Fibroblast of gingiva (primary cell): Measurements from ENCODE around the gene APPBP2.
A peak's percentile ranks its signal among the peaks of the same experiment; 100 is the strongest.
"Not testable (repeated sequence)": the region's sequence is repeated elsewhere in the genome, so short reads cannot be mapped to it uniquely, and the experiment has no call there.

Experiments
- DNase-seq: peaks from one replicate; pipeline ENCODE4 v3.0.0-alpha.2; 2011; ENCODE audit warnings: low read depth

The APPBP2 gene

GRCh38 chr17:60534010-60534555 is 8.0 kb upstream of the APPBP2 start:
- DNase-seq = peak; percentile 18

DNA sequence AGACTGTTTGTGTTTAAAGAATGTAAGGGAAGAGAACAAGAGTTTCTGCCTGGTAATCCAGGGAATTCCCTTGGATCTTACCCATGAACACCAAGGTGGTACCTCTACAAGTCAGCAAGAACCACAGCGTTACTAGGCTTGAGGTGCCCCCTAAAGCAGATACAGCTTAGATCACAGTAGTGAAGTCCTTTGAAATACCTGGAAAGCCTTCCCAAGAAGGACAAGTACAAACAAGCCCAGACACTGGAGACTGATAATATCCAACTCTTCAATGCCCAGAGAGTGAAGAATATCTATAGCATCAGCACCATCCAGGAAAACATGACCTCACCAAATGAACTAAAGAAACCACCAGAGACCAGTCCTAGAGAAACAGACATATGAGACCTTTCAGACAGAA is 3.8 kb upstream of the APPBP2 start:
- no peak for DNase-seq

DNA sequence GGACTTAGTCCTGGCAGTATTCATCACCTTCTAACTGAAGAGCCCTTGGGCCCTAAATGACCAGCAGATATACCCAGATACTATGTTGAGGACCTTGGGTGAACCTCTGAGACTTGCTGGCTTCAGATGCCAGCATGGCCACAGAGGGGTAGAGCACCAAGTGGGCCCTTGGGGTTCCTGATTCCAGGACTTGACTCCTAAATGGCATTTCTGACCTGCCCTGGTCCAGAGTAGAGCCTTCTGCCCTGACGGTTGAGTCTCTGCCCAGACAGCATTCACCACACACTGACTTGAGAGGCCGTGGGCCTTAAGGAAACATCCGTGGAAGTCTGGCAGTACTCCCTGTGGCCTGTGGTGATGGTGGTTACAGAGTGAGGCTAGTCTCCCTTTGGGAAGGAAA is 2.8 kb upstream of the APPBP2 start:
- DNase-seq = no peak

DNA sequence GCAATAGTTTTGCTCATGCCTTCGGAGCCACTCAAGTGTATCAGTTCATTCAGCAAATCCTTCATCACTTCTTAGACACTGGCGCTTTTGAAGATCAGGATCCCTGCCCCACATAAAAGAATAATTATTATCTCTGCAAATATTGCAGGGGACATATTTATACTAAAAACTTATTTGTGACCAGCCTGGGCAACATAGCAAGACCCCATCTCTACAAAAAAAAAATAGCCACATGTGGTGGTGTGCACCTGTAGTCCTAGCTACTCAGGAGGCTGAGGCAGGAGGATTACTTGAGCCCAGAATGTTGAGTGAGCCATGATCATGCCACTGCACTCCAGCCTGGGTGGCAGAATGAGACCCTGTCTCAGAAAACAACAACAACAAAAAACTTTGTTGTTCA is 1.7 kb upstream of the APPBP2 start:
- no peak for DNase-seq

GRCh38 chr17:60526726-60527125 is 684 bp upstream of the APPBP2 start:
- DNase-seq = peak; percentile 49

- DNase-seq = no peak
These were observed 736 bp downstream of the APPBP2 start for GRCh38 chr17:60525328-60525684.

GRCh38 chr17:60524463-60525327 is 1.3 kb downstream of the APPBP2 start:
- peak; percentile 59 for DNase-seq

GRCh38 chr17:60523822-60524221 is 2.2 kb downstream of the APPBP2 start:
- no peak for DNase-seq

DNA sequence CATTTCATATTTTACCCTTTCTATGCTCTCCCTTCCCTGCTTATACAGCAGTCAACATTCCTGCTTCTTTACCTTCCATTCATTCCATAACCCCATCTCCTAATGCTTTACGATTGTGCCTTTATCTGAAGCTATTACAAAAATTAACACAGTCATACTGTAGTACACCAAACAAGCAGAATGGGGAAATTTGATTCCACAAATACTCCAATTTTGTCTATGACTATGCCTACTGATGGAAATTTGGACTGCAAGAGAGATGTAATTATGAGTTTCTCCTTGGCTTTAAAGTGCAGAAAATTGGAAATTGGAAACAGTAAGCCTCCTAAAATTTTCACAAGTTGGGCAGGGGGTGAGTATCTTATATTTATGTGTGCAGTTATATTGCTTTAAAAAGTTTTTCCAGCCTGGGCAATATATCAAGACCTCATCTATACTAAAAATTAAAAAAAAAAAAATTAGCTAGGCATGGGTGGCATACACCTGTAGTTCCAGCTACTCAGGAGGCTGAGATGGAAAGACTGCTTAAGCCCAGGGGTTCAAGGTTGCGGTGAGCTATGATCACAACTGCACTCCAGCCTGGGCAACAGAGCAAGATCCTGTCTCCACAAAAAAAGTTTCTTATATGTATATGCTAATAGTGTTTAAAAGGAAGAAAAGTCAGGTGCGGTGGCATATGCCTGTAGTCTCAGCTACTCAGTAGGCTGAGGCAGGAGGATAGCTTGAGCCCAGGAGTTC is 3.0 kb downstream of the APPBP2 start:
- no peak for DNase-seq

GRCh38 chr17:60519795-60520194 is 6.2 kb downstream of the APPBP2 start:
- no peak for DNase-seq

DNA sequence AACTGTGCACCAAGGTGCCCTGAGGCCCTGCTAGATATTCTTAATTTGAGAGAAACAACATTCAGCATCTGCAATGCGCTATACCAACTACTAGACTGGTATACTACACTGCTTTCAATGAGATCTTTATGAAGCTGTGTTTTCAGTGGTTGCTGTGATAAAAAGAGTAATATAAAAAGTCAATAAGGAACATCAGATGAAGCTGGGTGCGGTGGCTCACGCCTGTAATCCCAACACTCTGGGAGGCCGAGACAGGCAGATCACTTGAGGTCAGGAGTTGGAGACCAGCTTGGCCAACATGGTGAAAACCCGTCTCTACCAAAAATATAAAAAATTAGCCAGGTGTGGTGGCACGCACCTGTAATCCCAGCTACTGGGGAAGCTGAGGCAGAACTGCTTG is 10.4 kb downstream of the APPBP2 start:
- not testable (repeated sequence) for DNase-seq

DNA sequence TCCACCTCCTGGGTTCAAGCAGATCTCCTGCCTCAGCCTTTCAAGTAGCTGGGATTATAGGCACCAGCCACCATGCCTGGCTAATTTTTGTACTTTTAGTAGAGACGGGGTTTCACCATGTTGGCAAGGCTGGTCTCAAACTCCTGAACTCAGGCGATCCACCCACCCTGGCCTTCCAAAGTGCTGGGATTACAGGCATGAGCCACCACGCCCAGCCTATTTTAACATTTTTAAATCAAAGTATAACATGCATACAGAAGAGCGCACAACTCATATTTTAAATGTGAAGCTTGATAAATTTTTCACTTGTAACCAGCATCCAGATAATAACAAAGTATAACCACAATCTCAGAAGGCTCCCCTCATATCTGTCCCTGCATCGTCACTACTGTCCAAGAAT is 10.8 kb downstream of the APPBP2 start:
- DNase-seq = not testable (repeated sequence)

DNA sequence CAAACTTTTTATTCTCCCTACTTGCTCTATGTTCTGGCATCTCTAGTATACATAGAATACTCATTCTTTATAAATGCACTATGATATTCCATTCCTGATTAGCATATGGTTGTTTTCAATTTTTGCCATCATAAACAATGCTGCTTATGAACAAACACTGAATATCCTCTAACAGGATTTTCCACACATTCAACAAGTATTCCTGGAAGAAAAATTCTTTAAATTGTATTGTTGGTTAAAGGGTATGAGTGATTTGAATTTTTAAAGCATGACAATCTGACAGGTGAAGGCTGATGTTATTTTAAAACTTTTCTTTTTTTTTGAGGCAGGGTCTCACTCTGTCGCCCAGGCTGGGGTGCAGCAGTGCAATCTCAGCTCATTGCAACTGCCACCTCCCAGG is 11.5 kb downstream of the APPBP2 start:
- DNase-seq = no peak

GRCh38 chr17:60514053-60514452 is 12.0 kb downstream of the APPBP2 start:
- no peak for DNase-seq

DNA sequence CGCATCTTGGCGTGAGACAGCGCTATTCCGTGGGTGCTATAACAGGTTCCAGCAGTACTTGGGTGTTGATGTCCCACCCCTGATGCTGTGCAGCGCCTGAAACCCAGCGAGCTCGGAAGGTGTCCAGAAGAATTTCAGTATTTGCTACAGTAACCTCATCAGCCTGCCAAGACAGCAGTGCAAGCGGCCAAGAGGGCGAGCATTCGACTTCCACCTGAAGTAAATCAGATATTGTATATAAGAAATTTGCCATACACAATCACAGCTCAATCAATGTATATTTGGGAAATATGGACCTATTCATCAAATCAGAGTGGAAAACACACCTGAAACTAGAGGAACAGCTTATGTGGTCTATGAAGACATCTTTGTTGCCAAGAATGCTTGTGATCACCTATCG is 13.0 kb downstream of the APPBP2 start:
- no peak for DNase-seq

DNA sequence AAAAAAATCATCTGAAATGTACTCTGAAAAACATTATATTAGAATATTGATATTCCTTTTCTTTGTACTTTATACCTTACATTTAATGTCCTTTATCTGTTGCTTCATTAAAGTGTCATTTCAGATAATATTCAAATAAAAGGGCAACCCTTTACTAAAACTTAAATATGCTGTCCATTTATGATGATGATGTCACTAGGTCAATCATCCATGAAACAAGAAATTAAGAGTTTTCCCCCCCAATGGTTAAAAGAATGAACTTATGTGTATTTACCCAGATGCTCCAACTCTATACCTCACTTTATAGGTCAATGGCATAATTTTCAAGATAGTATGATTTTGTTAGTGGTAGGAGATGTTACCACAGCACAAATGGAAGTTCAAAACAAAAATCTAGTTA is 15.3 kb downstream of the APPBP2 start:
- DNase-seq = no peak

- DNase-seq = no peak
These were observed 16.0 kb downstream of the APPBP2 start for GRCh38 chr17:60510031-60510430.

- no peak for DNase-seq
These were observed 17.6 kb downstream of the APPBP2 start for GRCh38 chr17:60508384-60508980.

- peak; percentile 70 for DNase-seq
These were observed 19.7 kb downstream of the APPBP2 start for GRCh38 chr17:60506312-60506711.

- DNase-seq = no peak
These were observed 23.9 kb downstream of the APPBP2 start for GRCh38 chr17:60502145-60502544.

GRCh38 chr17:60501589-60501988 is 24.5 kb downstream of the APPBP2 start:
- DNase-seq = no peak

GRCh38 chr17:60496041-60496440 is 30.0 kb downstream of the APPBP2 start:
- DNase-seq = peak; percentile 2

- no peak for DNase-seq
These were observed 30.8 kb downstream of the APPBP2 start for GRCh38 chr17:60495260-60495659.
